Uterus (tissue), 4 donors: ENCODE results near the gene MACC1. TPM values are rescaled to one million over a fixed set of nuclear protein-coding genes. Genes with fewer than 3 reads are reported as not detected.
A peak's percentile ranks its signal among the peaks of the same experiment; 100 is the strongest.

ENCODE experiments used
- DNase-seq, 2 donors: peaks; one replicate each; pipeline ENCODE4 v3.0.0-alpha.2; 2019 to 2020
- H3K27ac ChIP-seq, 2 donors: fragments of 200-600 bp; sonication (generic); 1 replicate in 1 of 2; 2 replicates in 1 of 2; pipeline ENCODE4 v1.5.1; 2016 to 2018
- H3K27me3 ChIP-seq, 2 donors: fragments of 200-600 bp; sonication (generic); one replicate each; pipeline ENCODE4 v1.5.1; 2018 to 2019; ENCODE audit warnings: control low read depth in 1 of 2
- H3K36me3 ChIP-seq, 2 donors: fragments of 200-600 bp; sonication (generic); one replicate each; pipeline ENCODE4 v1.5.1; 2019; ENCODE audit warnings: control low read depth in 1 of 2
- H3K4me1 ChIP-seq, 2 donors: fragments of 200-600 bp; sonication (generic); one replicate each; pipeline ENCODE4 v1.5.1; 2018 to 2019; ENCODE audit warnings: control low read depth in 1 of 2
- H3K4me3 ChIP-seq, 2 donors: fragments of 200-600 bp; sonication (generic); 1 replicate in 1 of 2; 2 replicates in 1 of 2; pipeline ENCODE4 v1.5.1; 2018 to 2019; ENCODE audit warnings: mild to moderate bottlenecking in 1 of 2
- H3K9me3 ChIP-seq, 2 donors: fragments of 200-600 bp; sonication (generic); one replicate each; pipeline ENCODE4 v1.5.1; 2019; ENCODE audit warnings: control low read depth in 1 of 2
- CTCF ChIP-seq, 4 experiments: fragments of 200-600 bp in 2 of 4; fragments of 450-650 bp in 2 of 4; sonication (generic) in 2 of 4; IDR thresholded peaks; one replicate each; pipeline ENCODE4 v1.5.1; 2016 to 2019; ENCODE audit warnings: antibody characterized with exemption in 4 of 4, mild to moderate bottlenecking in 2 of 4, moderate library complexity in 1 of 4
- POLR2A ChIP-seq, 2 donors: fragments of 450-650 bp; IDR thresholded peaks; one replicate each; pipeline ENCODE4 v1.6.1; 2016; ENCODE audit warnings: antibody characterized with exemption in 2 of 2, mild to moderate bottlenecking in 1 of 2, moderate library complexity in 1 of 2
- intact Hi-C: fragments of 100-400 bp; cut with DNase I; formaldehyde crosslinking; loops from one replicate; pipeline ENCODE4 v1.15.1; 2023; ENCODE audit warnings: low total_unique reads
- total RNA-seq, 4 donors: library from RNA; depleted of rRNA in 3 of 4; stranded (reverse); fragments of >200 nt in 3 of 4; gene quantifications; one replicate each; pipeline versions ENCODE4 v1.1.0 to v1.2.4, GENCODE V29; 2014 to 2023
- donor health status: DM: yes; HTN: yes; CAD: no.

Gene MACC1
- total RNA-seq, 4 donors from 2014 or later: 1.0 to 23.9 (median 1.5) TPM; not detected in 1

GRCh38 chr7:20200971-20201370, 16.2 kb downstream of the MACC1 start:
- intact Hi-C loops: no loop called here
- Histone ChIP-seq H3K27me3 (no peaks in the 10 kb centered on the region), H3K27ac (no peak overlapping the region), H3K4me3 (no peak overlapping the region), H3K9me3 (no peaks in the 10 kb centered on the region), H3K36me3 (no peaks in the 10 kb centered on the region), H3K4me1 (no peaks in the 10 kb centered on the region)
- TF ChIP-seq POLR2A (IDR thresholded peaks at IDR 0.05) (no peak), CTCF (IDR thresholded peaks at IDR 0.05) (no peak)
- no peak for DNase-seq

GRCh38 chr7:20200361-20200760, 16.8 kb downstream of the MACC1 start:
- Histone ChIP-seq H3K27me3 (no peaks in the 10 kb centered on the region), H3K27ac (no peak overlapping the region), H3K9me3 (no peaks in the 10 kb centered on the region), H3K4me1 (no peaks in the 10 kb centered on the region), H3K4me3 (no peak overlapping the region), H3K36me3 (no peaks in the 10 kb centered on the region)
- DNase-seq: no peak
- TF ChIP-seq CTCF (IDR thresholded peaks at IDR 0.05): no peak
- TF ChIP-seq POLR2A (IDR thresholded peaks at IDR 0.05): no peak
- intact Hi-C loops: no loop called here

GRCh38 chr7:20199015-20199737, 18.0 kb downstream of the MACC1 start:
- DNase-seq: peak; percentile 39 to 43
- no peak for TF ChIP-seq CTCF (IDR thresholded peaks at IDR 0.05)
- TF ChIP-seq POLR2A (IDR thresholded peaks at IDR 0.05): no peak
- Histone ChIP-seq H3K9me3 (no peaks in the 10 kb centered on the region), H3K36me3 (no peaks in the 10 kb centered on the region), H3K27ac (no peak overlapping the region), H3K27me3 (no peaks in the 10 kb centered on the region), H3K4me3 (no peak overlapping the region), H3K4me1 (no peaks in the 10 kb centered on the region)
- intact Hi-C loops: no loop called here

GRCh38 chr7:20198260-20198659, 18.9 kb downstream of the MACC1 start:
- TF ChIP-seq POLR2A (IDR thresholded peaks at IDR 0.05) (no peak), CTCF (IDR thresholded peaks at IDR 0.05) (no peak)
- Histone ChIP-seq H3K36me3 (no peaks in the 10 kb centered on the region), H3K27me3 (no peaks in the 10 kb centered on the region), H3K9me3 (no peaks in the 10 kb centered on the region), H3K4me3 (no peak overlapping the region), H3K4me1 (no peaks in the 10 kb centered on the region), H3K27ac (no peak overlapping the region)
- intact Hi-C loops: no loop called here
- DNase-seq: no peak

GRCh38 chr7:20197837-20198236, 19.3 kb downstream of the MACC1 start:
- no peaks in the 10 kb centered on the region for H3K36me3 ChIP-seq
- TF ChIP-seq CTCF (IDR thresholded peaks at IDR 0.05): no peak
- TF ChIP-seq POLR2A (IDR thresholded peaks at IDR 0.05): no peak
- H3K27ac ChIP-seq: no peak overlapping the region
- no peaks in the 10 kb centered on the region for H3K4me1 ChIP-seq
- intact Hi-C loops: no loop called here
- no peaks in the 10 kb centered on the region for H3K9me3 ChIP-seq
- DNase-seq: no peak
- H3K27me3 ChIP-seq: no peaks in the 10 kb centered on the region
- H3K4me3 ChIP-seq: no peak overlapping the region
